ENCODE measurements around the gene S1PR4.
"Not testable (repeated sequence)": the region's sequence is repeated elsewhere in the genome, so short reads cannot be mapped to it uniquely, and the experiment has no call there.

The S1PR4 gene

GRCh38 chr19:3176715-3177501 is 1.7 kb upstream of the S1PR4 start:
- FAIRE-seq (peak; percentile 82), DNase-seq (ENCODE audit: low spot score) (peak; percentile 87)

GRCh38 chr19:3178973-3179738 is 587 bp downstream of the S1PR4 start:
- no peak for FAIRE-seq

GRCh38 chr19:3179739-3180293 is 1.2 kb downstream of the S1PR4 start:
- DNase-seq (ENCODE audit: low spot score): no peak
- FAIRE-seq: no peak

More at GRCh38 chr19:3178973-3179738, 587 bp downstream of the S1PR4 start:
- no peak for DNase-seq (ENCODE audit: low spot score)

- DNase-seq (ENCODE audit: low spot score) (no peak), FAIRE-seq (no peak)
These were observed 5.4 kb downstream of the S1PR4 start for GRCh38 chr19:3183721-3184641.

- FAIRE-seq (no peak), DNase-seq (ENCODE audit: low spot score) (peak; percentile 49)
These were observed 6.4 kb downstream of the S1PR4 start for GRCh38 chr19:3184847-3185460.

- peak; percentile 44 for FAIRE-seq
These were observed 7.0 kb downstream of the S1PR4 start, which contains the start of gene NCLN for GRCh38 chr19:3185461-3186159. Gene NCLN (plus strand): TSS chr19:3185930. CDS start chr19:3186031, 101 bp downstream.

GRCh38 chr19:3186160-3186688 is 7.7 kb downstream of the S1PR4 start:
- DNase-seq (ENCODE audit: low spot score): no peak
- FAIRE-seq: no peak

More at GRCh38 chr19:3185461-3186159, 7.0 kb downstream of the S1PR4 start, which contains the start of gene NCLN:
- peak; percentile 83 for DNase-seq (ENCODE audit: low spot score)

GRCh38 chr19:3186891-3187661 is 8.5 kb downstream of the S1PR4 start:
- FAIRE-seq (no peak), DNase-seq (ENCODE audit: low spot score) (no peak)

GRCh38 chr19:3187662-3188511 is 9.3 kb downstream of the S1PR4 start:
- FAIRE-seq (no peak), DNase-seq (ENCODE audit: low spot score) (no peak)

- FAIRE-seq: no peak
These were observed 10.3 kb downstream of the S1PR4 start for GRCh38 chr19:3188627-3189596.

GRCh38 chr19:3189702-3190469 is 11.3 kb downstream of the S1PR4 start:
- no peak for FAIRE-seq
- DNase-seq (ENCODE audit: low spot score): no peak

More at GRCh38 chr19:3188627-3189596, 10.3 kb downstream of the S1PR4 start:
- DNase-seq (ENCODE audit: low spot score): no peak

GRCh38 chr19:3190470-3190770 is 11.9 kb downstream of the S1PR4 start:
- FAIRE-seq: no peak
- no peak for DNase-seq (ENCODE audit: low spot score)

- FAIRE-seq: no peak
These were observed 12.6 kb downstream of the S1PR4 start for GRCh38 chr19:3190921-3191805.

GRCh38 chr19:3191806-3192104 is 13.2 kb downstream of the S1PR4 start:
- not testable (repeated sequence) for DNase-seq (ENCODE audit: low spot score); FAIRE-seq

More at GRCh38 chr19:3190921-3191805, 12.6 kb downstream of the S1PR4 start:
- DNase-seq (ENCODE audit: low spot score): no peak

GRCh38 chr19:3192228-3192635 is 13.7 kb downstream of the S1PR4 start:
- FAIRE-seq: no peak
- no peak for DNase-seq (ENCODE audit: low spot score)
